ENCODE results near the gene FSD1L.
"Not testable (repeated sequence)": the region's sequence is repeated elsewhere in the genome, so short reads cannot be mapped to it uniquely, and the experiment has no call there.

The FSD1L gene

DNA sequence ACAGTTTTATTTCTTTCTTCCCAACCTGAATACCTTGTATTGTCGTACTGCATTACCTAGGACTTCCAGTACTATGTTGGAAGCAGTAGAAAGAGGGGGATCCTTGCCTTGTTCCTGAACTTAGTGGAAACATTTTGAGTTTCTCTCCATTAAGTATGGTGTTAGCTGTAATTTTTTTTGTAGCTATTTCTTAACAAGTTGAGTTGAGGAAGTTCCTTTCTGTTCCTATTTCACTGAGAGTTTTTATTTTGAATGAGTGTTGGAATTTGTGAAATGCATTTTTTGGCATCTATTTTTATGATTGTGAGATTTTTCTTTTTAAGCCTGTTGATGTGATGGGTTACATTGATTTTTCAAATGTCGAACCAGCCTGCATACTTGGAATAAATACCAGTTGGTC is 49.0 kb downstream of the FSD1L start:
- DNase-seq, result no peak

DNA sequence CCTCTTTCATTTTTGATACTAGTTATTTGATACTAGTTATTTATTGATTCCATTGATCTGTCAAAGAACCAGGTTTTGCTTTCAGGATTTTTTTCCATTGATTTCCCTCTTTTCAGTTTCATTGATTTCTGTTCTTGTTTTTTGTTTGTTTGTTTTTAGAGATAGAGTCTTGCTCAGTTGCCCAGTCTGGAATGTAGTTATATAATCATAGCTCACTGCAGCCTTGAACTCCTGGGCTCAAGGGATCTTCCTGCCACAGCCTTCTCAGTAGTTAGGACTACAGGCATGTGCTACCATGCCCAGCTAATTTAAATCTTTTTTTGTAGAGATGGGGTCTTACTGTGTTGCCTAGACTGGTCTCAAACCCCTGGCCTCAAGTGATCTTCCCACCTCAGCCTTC is 49.9 kb downstream of the FSD1L start:
- no peak for DNase-seq

DNA sequence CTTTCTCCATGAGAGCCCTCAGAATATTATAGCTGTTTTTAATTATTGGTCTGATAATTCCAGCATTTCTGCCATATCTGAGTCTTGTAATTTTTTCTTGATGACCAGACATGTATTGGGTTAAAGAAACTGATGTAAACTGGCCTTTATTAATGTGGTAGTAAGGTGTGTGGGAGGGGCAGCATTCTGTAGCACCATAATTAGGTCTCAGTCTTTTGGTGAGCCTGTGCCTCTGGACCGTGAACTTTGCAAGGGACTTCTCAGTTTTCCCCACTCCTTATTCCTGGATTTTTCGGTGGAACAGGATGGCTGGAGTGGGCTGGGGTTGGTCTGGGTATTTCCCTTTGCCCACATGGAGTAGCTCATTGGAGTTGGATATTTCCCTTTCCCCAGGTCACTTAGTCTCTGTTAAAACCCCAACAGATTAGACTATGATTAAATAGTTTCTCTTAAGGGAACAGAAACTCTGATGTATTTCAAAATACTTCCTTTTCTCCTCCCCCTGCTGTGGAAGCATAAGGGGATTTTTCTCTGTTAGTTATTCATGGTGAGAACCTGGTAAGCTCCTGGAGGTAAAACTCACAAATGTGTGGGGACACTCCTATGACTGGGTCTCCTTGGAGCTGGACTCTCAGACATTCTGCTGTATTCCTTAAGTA is 52.4 kb downstream of the FSD1L start:
- peak; percentile 22 for DNase-seq

DNA sequence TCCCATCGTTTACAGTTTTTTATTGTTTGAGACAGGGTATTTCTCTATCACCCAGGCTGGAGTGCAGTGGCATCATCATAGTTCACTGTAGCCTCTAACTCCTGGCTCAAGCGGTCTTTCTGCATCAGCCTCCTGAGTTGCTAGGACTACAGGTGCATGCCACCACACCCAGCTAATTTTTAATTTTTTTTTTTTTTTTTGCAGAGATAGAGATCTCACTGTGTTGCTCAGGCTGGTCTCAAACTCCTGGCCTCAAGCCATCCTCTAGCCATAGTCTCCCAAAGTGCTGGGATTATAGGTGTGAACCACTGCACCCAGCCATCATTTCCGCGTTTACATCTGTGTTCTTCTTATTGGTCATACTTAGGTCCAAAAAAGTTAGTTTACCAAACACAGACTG is 53.6 kb downstream of the FSD1L start:
- DNase-seq, result no peak

DNA sequence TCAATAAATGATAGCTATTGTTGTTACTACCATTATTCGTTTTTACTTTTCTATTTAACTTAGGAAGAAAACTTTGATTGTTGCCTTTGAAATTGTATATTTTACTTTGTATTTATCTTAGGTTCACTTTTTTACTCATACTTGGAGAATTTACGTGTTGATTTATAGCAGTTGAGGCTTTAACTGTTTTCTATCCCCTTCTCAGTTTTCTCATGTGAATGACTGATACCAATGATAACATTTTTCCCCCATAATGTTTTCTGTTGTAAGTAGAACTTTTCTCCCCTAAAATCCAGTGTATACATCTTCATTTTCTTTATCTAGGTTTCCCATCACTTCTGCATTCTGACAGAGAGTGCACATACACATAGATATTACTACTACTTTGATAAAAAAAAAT is 54.4 kb downstream of the FSD1L start:
- DNase-seq, result no peak

DNA sequence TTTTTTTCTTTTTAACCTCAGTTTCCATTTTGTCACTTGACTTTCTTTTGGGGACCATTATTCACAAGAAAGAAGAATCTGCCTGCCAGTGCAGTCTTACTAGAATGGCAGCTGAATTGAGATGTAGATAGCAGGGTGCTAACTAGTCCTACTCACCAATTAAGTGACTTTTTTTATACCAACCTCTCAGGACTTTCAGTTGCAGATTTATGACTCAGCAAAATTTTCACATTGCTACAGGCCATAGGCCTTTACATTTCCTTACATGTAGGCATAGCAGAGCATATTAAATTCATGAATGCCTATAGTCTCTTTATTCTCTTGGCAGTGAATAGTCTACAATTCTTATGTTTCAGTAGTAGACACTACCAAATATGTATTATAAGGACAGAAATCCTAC is 56.0 kb downstream of the FSD1L start:
- peak; percentile 41 for DNase-seq

DNA sequence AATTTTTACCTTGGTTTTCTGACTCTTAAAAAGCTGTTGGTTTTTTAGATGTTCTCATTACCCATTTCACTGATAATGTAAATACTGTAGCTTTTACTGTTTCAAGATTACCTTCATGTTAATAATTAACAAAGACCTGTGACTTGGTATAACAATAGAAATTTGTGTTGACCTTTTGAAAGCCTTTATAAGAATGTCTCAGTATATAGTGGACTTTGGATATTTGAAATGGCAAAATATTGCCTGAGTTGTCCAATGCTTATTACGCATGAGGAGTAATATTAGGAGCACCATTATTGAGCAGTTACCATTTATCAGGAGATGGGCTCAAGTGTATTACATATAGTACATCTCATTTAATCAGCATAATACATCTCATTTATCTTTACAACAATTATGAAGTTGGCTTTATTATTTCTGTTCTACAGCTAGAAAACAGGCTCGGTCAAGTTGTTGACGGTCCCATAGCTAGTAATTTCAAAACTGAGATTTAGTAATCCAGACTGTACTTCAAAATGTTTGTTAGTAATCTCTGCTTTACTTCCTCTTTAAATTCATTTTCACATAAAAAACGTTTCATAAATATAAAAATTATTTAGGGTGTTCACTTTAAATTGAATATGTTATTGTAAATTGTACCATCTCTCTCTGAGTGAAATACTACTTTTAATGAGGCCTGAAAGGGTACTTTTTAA is 59.4 kb downstream of the FSD1L start:
- no peak for DNase-seq

DNA sequence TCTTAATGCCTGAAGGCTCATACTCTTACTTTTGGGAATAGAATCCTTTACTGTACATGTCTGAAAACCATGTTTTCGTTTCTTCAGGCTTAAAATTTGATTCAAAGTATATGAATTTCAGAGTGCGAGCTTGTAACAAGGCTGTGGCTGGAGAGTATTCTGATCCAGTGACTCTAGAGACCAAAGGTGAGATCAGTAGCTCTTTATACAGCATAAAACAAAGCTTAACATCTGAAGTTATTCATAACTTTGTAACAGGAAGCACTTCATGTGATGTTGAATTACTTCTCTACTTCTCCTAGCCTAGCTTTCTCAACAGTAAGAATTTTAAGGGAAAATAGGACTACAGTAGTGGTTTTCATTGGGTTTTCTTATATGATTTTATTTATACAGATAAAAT is 60.7 kb downstream of the FSD1L start:
- no peak for DNase-seq

DNA sequence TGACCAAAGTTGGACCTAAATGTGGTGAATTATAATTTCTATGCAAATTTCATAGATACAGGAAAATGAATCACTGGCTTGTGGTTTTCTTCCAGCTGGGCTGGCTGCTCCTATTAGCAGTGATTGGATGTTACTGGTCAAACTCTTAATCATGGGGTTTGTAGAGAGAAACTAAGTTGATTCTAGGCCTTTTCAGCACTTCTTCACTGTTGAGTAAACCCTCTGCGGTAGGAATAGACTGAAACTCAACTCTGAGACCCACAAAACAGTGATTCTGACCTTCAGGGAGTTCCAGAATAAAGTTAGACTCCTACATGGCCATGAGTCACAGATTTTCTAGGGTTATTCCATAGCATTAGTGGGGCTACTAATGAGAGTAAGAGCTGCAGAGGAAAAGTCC is 62.2 kb downstream of the FSD1L start:
- DNase-seq, result no peak

DNA sequence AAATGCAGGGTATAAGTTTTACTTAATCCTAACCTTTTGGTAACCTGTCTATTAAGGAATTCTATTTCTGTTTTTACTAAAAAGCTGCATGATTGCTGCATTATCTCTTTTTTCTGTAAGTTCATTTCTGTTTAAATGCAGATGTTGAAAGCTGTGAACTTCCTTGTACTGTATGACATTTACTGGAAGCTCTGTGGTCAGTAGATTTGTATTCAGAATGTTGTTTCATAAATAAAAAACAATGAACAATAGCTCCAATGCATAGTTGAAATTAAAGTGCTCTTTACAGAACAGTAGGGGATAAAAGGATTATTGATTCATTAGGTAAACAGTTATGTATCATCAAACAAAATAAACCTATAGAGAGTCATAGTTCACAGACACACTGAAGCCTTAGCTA is 63.6 kb downstream of the FSD1L start:
- DNase-seq, result no peak

DNA sequence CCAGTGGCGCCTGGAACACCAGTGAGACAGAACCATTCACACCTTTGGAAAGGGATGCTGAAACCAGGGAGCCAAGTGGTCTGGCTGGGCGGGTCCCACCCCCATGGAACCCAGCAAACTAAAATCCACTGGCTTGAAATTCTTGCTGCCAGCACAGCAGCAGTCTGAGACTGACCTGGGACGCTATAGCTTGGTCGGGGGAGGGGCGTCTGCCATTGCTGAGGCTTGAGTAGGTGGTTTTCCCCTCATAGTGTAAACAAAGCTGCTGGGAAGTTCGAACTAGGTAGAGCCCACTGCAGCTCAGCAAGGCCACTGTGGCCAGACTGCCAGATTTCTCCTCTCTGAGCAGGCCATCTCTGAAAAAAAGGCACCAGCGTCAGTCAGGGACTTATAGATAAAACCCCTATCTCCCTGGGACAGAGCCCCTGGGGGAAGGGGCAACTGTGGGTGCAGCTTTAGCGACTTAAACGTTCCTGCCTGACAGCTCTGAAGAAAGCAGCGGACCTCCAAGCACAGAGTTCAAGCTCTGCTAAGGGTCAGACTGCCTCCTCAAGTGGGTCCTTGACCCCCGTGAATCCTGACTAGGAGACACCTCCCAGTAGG is 68.1 kb downstream of the FSD1L start:
- peak; percentile 12 for DNase-seq

DNA sequence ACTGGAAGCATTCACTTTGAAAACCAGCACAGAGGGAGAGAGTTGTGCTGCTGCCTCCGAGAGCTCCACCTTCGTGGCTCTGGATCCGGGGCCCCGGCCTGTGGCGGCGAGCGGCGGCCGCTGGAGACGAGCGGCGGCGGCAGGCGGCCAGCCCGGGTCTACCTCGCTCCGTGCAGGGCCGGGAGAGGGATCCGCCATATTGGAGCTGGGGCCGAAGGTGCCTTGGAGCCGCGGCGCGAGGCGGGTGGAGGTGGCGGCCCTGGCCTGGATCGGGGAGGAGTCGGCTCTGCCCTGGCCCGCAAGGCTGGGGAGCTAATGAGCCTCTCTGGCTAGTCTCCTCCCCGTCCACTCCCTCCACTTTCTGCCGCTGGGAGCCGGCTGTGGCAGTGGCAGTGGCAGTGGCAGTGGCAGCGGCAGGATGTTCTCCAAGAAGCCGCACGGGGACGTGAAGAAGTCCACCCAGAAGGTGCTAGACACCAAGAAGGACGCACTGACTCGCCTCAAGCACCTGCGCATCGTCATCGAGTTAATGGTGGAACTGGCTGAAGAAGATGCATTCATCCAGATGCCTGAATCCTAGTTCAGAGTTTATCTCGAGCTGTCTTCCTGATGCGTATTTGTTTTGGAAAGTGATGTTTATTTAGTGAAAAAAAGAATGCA is 72.0 kb downstream of the FSD1L start:
- DNase-seq, result peak; percentile 42

DNA sequence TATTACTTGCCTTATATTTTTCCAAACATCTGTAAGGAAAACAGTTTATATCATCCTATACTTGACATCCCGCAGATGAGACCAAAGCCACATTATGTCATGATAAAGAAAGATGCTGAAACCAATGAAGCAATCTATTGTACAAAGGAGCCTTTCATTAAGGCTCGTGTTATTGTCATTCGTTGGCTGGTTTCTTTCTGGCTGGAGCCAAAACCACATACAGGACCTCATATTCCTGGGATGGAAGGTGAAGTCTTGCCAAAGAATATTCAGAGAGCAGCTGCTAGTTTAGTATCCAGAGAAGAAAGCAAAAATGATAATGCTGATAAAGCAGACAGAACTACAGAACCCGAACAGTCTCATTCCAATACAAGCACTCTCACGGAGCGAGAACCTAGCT is 73.2 kb downstream of the FSD1L start:
- DNase-seq, result not testable (repeated sequence)

DNA sequence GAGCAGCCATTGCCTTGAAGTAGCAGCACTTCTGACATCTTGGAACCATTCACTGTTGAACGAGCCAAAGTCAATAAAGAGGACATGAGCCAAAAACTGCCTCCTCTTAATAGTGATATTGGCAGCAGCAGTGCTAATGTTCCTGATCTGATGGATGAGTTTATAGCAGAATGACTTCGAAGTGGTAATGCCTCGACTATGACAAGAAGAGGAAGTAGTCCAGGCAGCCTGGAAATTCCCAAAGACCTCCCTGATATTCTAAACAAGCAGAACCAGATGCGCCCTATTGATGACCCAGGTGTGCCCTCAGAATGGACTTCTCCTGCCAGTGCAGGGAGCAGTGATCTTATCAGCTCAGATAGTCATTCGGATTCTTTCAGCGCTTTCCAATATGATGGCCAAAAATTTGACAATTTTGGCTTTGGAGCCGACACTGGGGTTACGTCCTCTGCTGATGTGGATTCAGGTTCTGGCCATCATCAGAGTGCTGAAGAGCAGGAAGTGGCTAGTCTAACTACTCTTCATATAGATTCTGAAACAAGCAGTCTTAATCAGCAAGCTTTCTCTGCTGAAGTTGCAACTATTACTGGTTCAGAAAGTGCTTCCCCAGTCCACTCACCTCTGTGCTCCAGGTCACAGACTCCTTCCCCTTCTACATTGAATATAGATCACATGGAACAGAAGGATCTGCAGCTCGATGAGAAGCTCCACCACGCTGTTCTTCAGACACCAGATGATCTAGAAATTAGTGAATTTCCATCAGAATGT is 75.0 kb downstream of the FSD1L start:
- not testable (repeated sequence) for DNase-seq

DNA sequence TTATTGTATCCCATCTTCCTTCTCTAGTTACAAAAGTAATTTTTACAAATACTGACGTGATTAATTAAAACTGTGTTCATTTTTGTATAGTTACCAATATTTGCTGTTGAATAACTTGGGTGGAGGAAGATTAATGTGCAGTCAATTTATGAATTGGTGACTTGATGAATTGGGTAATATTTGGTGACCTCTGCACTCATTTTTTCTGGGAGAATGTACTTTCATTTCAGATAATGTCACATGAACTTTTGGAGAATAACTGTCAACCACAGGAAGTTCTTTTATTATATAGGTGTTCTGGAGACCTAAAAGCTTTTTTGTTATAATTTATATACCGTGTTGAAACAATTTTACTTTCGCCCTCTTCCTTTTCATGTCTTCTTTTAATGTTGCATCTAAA is 83.7 kb downstream of the FSD1L start:
- no peak for DNase-seq

DNA sequence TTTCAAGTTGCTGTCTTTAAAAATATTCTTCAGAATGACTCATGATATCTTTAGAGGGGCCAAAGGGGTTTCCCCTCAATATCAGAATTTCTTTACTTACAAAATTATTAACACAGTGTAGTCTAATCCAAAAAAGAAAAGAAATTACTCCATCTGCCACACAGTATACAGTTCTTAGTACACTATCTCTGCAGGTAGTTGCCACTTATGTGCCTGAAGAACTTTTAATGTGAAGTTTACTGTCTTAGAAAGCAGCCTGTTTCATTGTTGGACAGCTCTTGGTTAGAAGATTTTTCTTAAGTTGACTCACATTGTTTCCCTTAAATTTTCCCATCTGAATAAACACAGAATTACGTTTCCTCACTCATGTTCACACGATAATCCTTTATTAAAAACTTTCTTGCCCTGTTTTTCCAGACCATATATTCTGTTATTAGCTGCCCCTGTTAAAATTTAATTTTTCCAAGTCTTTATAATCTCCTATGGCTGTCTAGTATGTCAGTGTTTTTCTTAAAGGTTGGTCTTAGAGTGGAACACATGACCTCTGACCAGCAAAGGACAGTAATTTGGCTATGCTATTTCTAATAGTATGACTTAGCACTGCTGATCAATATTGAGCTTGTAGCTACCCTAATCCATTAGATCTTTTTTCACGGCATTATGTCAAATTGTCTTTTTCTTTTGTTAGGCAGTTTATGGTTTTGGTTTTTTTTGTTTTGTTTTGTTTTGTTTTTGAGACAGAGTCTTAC is 88.3 kb downstream of the FSD1L start:
- DNase-seq, result no peak

DNA sequence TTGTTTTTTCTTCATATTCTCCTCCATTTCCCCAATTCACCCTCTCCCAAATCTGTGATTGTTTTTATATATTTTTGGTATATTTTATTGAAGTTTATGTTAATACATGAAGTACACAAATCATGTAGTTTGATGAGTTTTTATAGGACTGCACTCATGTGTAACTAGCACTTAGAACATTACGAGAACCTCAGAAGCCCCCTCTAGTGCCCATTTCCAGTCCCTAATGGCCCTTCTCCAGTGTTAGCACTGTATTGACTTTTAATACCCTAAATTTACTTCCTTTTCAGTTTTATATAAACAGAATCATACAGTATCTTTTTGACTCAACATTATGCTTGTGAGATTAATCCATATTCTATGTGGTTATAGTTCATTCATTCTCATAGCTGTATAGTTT is 91.6 kb downstream of the FSD1L start:
- DNase-seq, result peak; percentile 40

DNA sequence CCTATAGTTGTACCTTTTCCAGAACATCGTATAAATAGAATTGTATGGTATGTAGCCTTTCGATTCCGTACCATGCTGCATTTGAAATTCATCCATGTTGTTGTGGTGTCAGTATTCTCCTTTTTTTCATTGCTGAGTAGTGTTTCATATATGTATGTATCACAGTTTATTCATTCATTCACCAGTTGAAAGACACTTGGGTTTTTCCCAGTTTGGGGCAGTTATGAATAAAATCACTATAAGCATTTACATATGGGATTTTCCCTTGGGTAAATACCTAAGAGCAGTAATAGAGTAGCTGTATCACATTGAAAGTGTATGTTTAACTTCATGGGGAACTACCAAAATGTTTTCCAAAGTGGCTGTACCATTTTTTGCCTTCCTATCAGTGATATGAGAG is 94.0 kb downstream of the FSD1L start:
- DNase-seq, result no peak

DNA sequence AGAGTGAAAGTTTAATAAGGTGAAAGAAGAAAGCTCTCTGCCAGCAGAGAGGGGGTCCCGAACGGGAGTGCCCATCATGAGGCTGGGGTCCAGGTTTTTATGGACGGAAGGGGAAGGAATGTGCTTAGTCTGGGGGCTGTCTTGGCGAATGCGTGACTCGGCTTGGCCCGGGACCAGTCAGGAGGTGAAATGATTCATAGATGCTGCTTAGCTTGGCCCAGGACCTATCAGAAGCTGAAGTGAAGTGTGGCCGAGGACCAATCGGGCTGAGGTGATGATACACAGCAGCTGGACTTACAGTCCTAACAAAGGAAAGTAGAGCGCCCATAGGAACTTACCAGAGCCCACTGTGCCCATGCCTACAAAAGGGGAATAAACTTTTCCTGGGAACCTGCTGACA is 106.2 kb downstream of the FSD1L start:
- DNase-seq, result no peak

DNA sequence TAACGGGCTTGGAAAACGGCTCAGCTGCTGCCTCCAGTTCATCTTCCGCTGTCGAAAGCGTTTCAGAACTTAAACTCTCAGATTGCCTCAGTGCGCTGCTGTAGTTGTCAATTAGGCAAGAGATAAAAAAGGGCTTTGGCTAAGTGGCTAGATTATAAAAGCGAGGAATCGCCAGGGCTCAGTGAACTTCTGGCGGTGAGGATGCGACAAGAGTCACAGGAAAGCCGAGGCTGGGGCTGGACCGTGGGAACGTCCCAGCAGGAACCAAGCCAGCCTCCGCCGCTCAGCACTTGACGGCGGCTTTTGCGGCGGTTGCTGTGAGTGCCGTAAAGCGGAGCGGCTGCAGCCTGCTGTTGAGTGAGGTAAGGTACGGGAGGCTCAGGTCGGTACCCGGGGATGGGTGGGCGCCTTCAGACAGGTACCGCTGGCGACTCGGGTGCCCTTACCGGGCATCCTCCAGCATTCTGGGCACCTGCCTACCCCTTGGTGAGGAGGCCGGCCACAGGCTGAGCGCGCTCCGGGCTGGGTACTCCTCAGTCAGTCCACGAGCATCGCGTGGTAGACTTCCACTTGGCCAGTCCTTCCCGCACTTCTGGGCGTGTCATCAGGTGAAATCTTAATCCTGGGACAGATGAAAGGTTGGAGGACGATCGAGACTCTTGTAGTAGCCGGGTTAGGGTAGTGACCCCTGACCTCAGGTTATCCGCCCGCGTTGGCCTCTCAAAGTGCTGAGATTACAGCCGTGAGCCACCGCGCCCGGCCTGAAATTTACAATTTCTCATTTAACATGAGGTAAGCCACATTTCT is 110.2 kb downstream of the FSD1L start, which contains the start of gene FKTN:
FKTN (plus strand) TSS at position 328 of the 807 bp plus-strand sequence. CDS start 16,902 bp downstream, outside the sequence.
- peak; percentile 91 for DNase-seq

DNA sequence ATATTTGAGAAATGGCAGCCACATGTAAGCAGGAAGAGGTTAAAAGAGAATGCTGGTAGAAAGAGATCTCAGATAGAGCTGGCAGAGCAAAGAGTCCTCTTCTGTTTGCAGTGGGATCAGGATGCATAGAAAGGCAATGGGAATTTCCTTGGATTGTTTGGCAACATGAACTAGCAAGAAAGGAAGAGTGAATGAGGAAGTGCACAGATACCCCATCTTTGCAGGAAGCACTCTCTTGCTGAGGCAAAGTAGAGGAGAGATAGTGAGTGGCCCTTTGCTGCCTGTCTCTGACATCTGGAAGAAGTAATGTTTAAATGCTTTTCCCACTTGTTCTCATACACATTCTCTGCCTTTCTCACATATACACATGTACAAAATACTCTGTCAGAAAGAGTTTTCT is 124.6 kb downstream of the FSD1L start:
- peak; percentile 9 for DNase-seq

All from hematopoietic multipotent progenitor cell treated with erythropoietin and hydrocortisone succinate and interleukin-3 and kit ligand, for 4 days (in vitro differentiated cells).